ENCODE measurements around the gene ADAP2. TPM values are rescaled to one million over a fixed set of nuclear protein-coding genes. Genes with fewer than 3 reads are reported as not detected.
"Not testable (repeated sequence)": the region's sequence is repeated elsewhere in the genome, so short reads cannot be mapped to it uniquely, and the experiment has no call there.

The ADAP2 gene
- total RNA-seq, 1 donor from 2014 or later = 0.89 TPM

DNA sequence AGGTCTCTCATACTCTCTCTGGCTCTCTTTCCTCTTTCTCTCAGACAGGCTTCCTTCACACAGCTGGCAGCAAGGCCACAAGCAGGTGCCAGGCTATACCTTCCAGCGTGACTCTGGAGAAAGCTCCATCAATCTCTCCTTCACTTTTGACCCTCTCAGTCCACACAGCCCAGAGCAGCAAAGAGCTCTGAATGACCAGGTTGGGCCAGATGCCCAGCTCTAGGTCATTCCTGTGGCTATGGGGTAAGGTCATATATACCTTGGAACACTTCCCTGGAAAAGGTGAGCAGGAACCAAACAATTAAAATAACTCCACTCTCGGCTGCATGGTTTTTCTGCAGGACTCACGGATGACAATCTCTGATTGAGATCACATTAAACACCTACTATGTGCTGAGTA, 8.8 kb downstream of the ADAP2 start:
- Mint-ChIP-seq H3K4me1 (ENCODE audit: low read depth, unreplicated experiment) (no peaks in the 10 kb centered on the region), H3K27me3 (ENCODE audit: low read depth, unreplicated experiment) (peaks cover 37% of the 10 kb centered on the region), H3K4me3 (ENCODE audit: unreplicated experiment) (no peak overlapping the region), H3K9me3 (ENCODE audit: unreplicated experiment) (no peaks in the 10 kb centered on the region), H3K36me3 (ENCODE audit: low read depth, unreplicated experiment) (no peaks in the 10 kb centered on the region), H3K27ac (ENCODE audit: unreplicated experiment) (no peak overlapping the region)
- H3K36me3 ChIP-seq (ENCODE audit: insufficient read depth, low read length) = no peaks in the 10 kb centered on the region
- no peak overlapping the region for H3K4me2 ChIP-seq (ENCODE audit: low read length)
- no peak overlapping the region for H3K27ac ChIP-seq (ENCODE audit: low read depth, low read length)
- FAIRE-seq (no peak), DNase-seq (ENCODE audit: low read depth) (no peak)
- H4K20me1 ChIP-seq (ENCODE audit: insufficient read depth, low read length) = no peaks in the 10 kb centered on the region
- TF ChIP-seq EZH2 (IDR thresholded peaks at IDR 0.05; ENCODE audit: insufficient read depth, low read length) = no peak
- TF ChIP-seq, protein P1, sequence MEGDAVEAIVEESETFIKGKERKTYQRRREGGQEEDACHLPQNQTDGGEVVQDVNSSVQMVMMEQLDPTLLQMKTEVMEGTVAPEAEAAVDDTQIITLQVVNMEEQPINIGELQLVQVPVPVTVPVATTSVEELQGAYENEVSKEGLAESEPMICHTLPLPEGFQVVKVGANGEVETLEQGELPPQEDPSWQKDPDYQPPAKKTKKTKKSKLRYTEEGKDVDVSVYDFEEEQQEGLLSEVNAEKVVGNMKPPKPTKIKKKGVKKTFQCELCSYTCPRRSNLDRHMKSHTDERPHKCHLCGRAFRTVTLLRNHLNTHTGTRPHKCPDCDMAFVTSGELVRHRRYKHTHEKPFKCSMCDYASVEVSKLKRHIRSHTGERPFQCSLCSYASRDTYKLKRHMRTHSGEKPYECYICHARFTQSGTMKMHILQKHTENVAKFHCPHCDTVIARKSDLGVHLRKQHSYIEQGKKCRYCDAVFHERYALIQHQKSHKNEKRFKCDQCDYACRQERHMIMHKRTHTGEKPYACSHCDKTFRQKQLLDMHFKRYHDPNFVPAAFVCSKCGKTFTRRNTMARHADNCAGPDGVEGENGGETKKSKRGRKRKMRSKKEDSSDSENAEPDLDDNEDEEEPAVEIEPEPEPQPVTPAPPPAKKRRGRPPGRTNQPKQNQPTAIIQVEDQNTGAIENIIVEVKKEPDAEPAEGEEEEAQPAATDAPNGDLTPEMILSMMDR (IDR thresholded peaks at IDR 0.05; ENCODE audit: insufficient read depth, low read depth, low read length) = no peak
- no peak overlapping the region for H3K4me3 ChIP-seq (ENCODE audit: insufficient read depth, low read depth, low read length)
- no peaks in the 10 kb centered on the region for H3K4me1 ChIP-seq (ENCODE audit: insufficient read depth, low read length)
- H2AFZ ChIP-seq (ENCODE audit: low read depth, low read length) = no peak overlapping the region
- H3K9me3 ChIP-seq (ENCODE audit: insufficient read depth, low read depth, low read length) = no peaks in the 10 kb centered on the region
- H3K79me2 ChIP-seq (ENCODE audit: insufficient read depth, low read length) = no peaks in the 10 kb centered on the region
- no peak overlapping the region for H3K9ac ChIP-seq (ENCODE audit: low read length)
- H3K27me3 ChIP-seq (ENCODE audit: insufficient read depth, low read length) = peaks cover 10% of the 10 kb centered on the region

DNA sequence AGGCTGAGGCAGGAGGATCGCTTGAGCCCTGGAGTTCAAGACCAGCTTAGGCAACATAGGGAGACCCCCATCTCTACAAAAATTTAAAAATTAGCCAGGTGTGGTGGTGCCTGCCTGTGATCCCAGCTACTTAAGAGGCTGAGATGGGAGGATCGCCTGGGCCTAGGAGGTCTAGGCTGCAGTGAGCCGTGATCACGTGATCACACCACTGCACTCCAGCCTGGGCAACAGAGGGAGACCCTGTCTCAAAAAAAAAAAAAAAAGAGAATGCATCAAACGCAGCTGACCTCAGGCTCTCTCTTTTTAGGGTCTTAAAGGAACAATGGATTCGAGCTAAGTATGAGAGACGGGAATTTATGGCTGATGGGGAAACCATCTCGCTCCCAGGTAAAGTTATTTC, 9.8 kb downstream of the ADAP2 start:
- H3K4me2 ChIP-seq (ENCODE audit: low read length); H3K4me3 Mint-ChIP-seq (ENCODE audit: unreplicated experiment); H3K9ac ChIP-seq (ENCODE audit: low read length); H3K36me3 Mint-ChIP-seq (ENCODE audit: low read depth, unreplicated experiment); H3K9me3 ChIP-seq (ENCODE audit: insufficient read depth, low read depth, low read length); FAIRE-seq; H3K27me3 ChIP-seq (ENCODE audit: insufficient read depth, low read length); H3K9me3 Mint-ChIP-seq (ENCODE audit: unreplicated experiment); H3K36me3 ChIP-seq (ENCODE audit: insufficient read depth, low read length); H3K4me3 ChIP-seq (ENCODE audit: insufficient read depth, low read depth, low read length); H3K79me2 ChIP-seq (ENCODE audit: insufficient read depth, low read length); H3K27ac Mint-ChIP-seq (ENCODE audit: unreplicated experiment); H3K27ac ChIP-seq (ENCODE audit: low read depth, low read length); H4K20me1 ChIP-seq (ENCODE audit: insufficient read depth, low read length); H2AFZ ChIP-seq (ENCODE audit: low read depth, low read length); H3K4me1 ChIP-seq (ENCODE audit: insufficient read depth, low read length); H3K4me1 Mint-ChIP-seq (ENCODE audit: low read depth, unreplicated experiment); DNase-seq (ENCODE audit: low read depth): not testable (repeated sequence)
- peaks cover 31% of the 10 kb centered on the region for H3K27me3 Mint-ChIP-seq (ENCODE audit: low read depth, unreplicated experiment)

DNA sequence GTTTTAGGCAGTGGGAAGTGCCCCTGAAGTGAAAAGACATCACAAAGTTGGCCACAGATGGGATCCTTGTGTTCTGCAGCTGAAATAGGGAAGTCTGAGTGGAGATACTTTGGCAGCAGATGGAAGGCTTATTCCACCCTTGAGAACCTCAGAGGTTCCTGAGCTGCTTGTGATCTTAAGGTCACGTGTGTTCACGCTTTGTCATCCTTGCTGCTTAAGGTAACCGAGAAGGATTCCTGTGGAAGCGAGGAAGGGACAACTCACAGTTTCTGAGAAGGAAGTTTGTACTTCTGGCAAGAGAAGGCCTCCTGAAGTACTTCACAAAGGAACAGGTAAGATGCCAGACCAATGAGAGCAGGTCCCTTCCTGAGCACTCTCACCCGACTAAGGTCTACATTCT, 12.2 kb downstream of the ADAP2 start:
- no peak for FAIRE-seq
- H3K4me2 ChIP-seq (ENCODE audit: low read length) = no peak overlapping the region
- no peaks in the 10 kb centered on the region for H3K9me3 ChIP-seq (ENCODE audit: insufficient read depth, low read depth, low read length)
- no peak for DNase-seq (ENCODE audit: low read depth)
- no peaks in the 10 kb centered on the region for H3K4me1 ChIP-seq (ENCODE audit: insufficient read depth, low read length)
- no peak overlapping the region for H2AFZ ChIP-seq (ENCODE audit: low read depth, low read length)
- H3K79me2 ChIP-seq (ENCODE audit: insufficient read depth, low read length) = no peaks in the 10 kb centered on the region
- H4K20me1 ChIP-seq (ENCODE audit: insufficient read depth, low read length) = no peaks in the 10 kb centered on the region
- H3K9ac ChIP-seq (ENCODE audit: low read length) = no peak overlapping the region
- Mint-ChIP-seq H3K36me3 (ENCODE audit: low read depth, unreplicated experiment) (no peaks in the 10 kb centered on the region), H3K4me3 (ENCODE audit: unreplicated experiment) (no peak overlapping the region), H3K27ac (ENCODE audit: unreplicated experiment) (no peak overlapping the region), H3K27me3 (ENCODE audit: low read depth, unreplicated experiment) (peaks cover 28% of the 10 kb centered on the region), H3K4me1 (ENCODE audit: low read depth, unreplicated experiment) (no peaks in the 10 kb centered on the region), H3K9me3 (ENCODE audit: unreplicated experiment) (no peaks in the 10 kb centered on the region)
- no peaks in the 10 kb centered on the region for H3K36me3 ChIP-seq (ENCODE audit: insufficient read depth, low read length)
- H3K27me3 ChIP-seq (ENCODE audit: insufficient read depth, low read length) = peaks cover 10% of the 10 kb centered on the region
- TF ChIP-seq EZH2 (IDR thresholded peaks at IDR 0.05; ENCODE audit: insufficient read depth, low read length) = no peak
- TF ChIP-seq, protein P1 (IDR thresholded peaks at IDR 0.05; ENCODE audit: insufficient read depth, low read depth, low read length) = no peak
- H3K4me3 ChIP-seq (ENCODE audit: insufficient read depth, low read depth, low read length) = no peak overlapping the region
- no peak overlapping the region for H3K27ac ChIP-seq (ENCODE audit: low read depth, low read length)

Data from astrocyte (in vitro differentiated cells and primary cell).